H1 (cell line): ENCODE results near the gene HRH3. TPM values are rescaled to one million over a fixed set of nuclear protein-coding genes. Genes with fewer than 3 reads are reported as not detected.
A peak's percentile ranks its signal among the peaks of the same experiment; 100 is the strongest.

Source experiments
- CTCF ChIA-PET: fragments of 300-600 bp; sonication (Branson Sonifier 250); formaldehyde crosslinking; loops from one replicate; lab custom pipeline; 2021; ENCODE audit not compliant: partially characterized antibody; lab: Charles Lee
- POLR2A ChIA-PET: fragments of 300-600 bp; sonication (Branson Sonifier 250); formaldehyde crosslinking; loops from one replicate; lab custom pipeline; 2021; ENCODE audit warnings: inconsistent platforms; ENCODE audit not compliant: partially characterized antibody; lab: Charles Lee
- DNase-seq, 2 experiments: peaks; one replicate each; pipeline versions ENCODE4 v3.0.0 to v3.0.0-alpha.2; 2010 to 2022; ENCODE audit warnings: low spot score in 2 of 2, low read depth in 1 of 2, mixed read lengths in 1 of 2
- FAIRE-seq: peaks from 2 replicates; lab custom pipeline; 2011; peaks lifted over from hg19 to GRCh38; lab: Jason Lieb, UNC
- H2AFZ ChIP-seq: 2 replicates; pipeline ENCODE4 v1.8.1; 2012; ENCODE audit warnings: low read length, inconsistent platforms
- H2AK5ac ChIP-seq: 2 replicates; pipeline ENCODE4 v1.6.1; 2013; ENCODE audit warnings: low read depth, low read length
- H2BK120ac ChIP-seq: replicated peaks from 2 replicates; pipeline ENCODE3; 2013; ENCODE audit warnings: low read depth, low read length, inconsistent platforms
- H2BK12ac ChIP-seq: 2 replicates; pipeline ENCODE4 v1.6.1; 2013; ENCODE audit warnings: low read depth, low read length
- H2BK15ac ChIP-seq: 2 replicates; pipeline ENCODE4 v1.6.1; 2013; ENCODE audit warnings: low read length
- H2BK20ac ChIP-seq: 2 replicates; pipeline ENCODE4 v1.6.1; 2013; ENCODE audit warnings: low read length
- H2BK5ac ChIP-seq: 2 replicates; pipeline ENCODE4 v1.6.1; 2013; ENCODE audit warnings: low read depth, low read length
- H3K14ac ChIP-seq: 2 replicates; pipeline ENCODE4 v1.6.1; 2013; ENCODE audit warnings: inconsistent platforms; ENCODE audit not compliant: insufficient read length
- H3K18ac ChIP-seq: 2 replicates; pipeline ENCODE4 v1.6.1; 2013; ENCODE audit warnings: low read length; ENCODE audit errors: extremely low read depth
- H3K23ac ChIP-seq: 2 replicates; pipeline ENCODE4 v1.6.1; 2013; ENCODE audit warnings: inconsistent platforms; ENCODE audit not compliant: insufficient read length
- H3K23me2 ChIP-seq: 2 replicates; pipeline ENCODE4 v1.6.1; 2013; ENCODE audit warnings: low read depth, low read length
- H3K27ac ChIP-seq: 2 replicates; pipeline ENCODE4 v1.6.1; 2011; ENCODE audit warnings: low read depth, low read length, inconsistent platforms
- H3K27me3 ChIP-seq, 4 experiments: replicated peaks in 1 of 4; 1 replicate in 1 of 4; 2 replicates in 3 of 4; pipeline versions ENCODE4 v1.6.1 to v1.8.1; 2011 to 2013; ENCODE audit warnings: low read length in 3 of 4, mild to moderate bottlenecking in 3 of 4, inconsistent platforms in 2 of 4, mixed read lengths in 2 of 4, moderate library complexity in 1 of 4; ENCODE audit not compliant: control insufficient read depth in 3 of 4, insufficient read depth in 3 of 4; ENCODE audit errors: extremely low read depth in 1 of 4
- H3K36me3 ChIP-seq, 4 experiments: 2 replicates each; pipeline versions ENCODE4 v1.6.1 to v1.8.1; 2011 to 2013; ENCODE audit warnings: mild to moderate bottlenecking in 4 of 4, low read length in 3 of 4, moderate library complexity in 2 of 4, control low read depth in 1 of 4, inconsistent platforms in 1 of 4; ENCODE audit not compliant: insufficient read depth in 4 of 4, control insufficient read depth in 2 of 4
- H3K4ac ChIP-seq: replicated peaks from 2 replicates; pipeline ENCODE3; 2013; ENCODE audit warnings: low read length, low read depth, mixed read lengths, inconsistent platforms; ENCODE audit not compliant: insufficient read length
- H3K4me1 ChIP-seq, 4 experiments: replicated peaks in 1 of 4; 1 replicate in 1 of 4; 2 replicates in 3 of 4; pipeline versions ENCODE4 v1.6.1 to v1.8.1; 2011 to 2013; ENCODE audit warnings: low read length in 3 of 4, inconsistent platforms in 2 of 4, mixed read lengths in 1 of 4; ENCODE audit not compliant: insufficient read depth in 4 of 4, control insufficient read depth in 3 of 4
- H3K4me2 ChIP-seq, 2 experiments: 2 replicates each; pipeline versions ENCODE4 v1.6.1 to v1.8.1; 2011 to 2013; ENCODE audit warnings: low read depth in 2 of 2, low read length in 2 of 2, control low read depth in 1 of 2, inconsistent platforms in 1 of 2, mild to moderate bottlenecking in 1 of 2; ENCODE audit not compliant: insufficient read depth in 1 of 2
- H3K4me3 ChIP-seq, 4 experiments: fragments of 200-600, 300-600 bp in 1 of 4; sonication (generic), shearing (Covaris generic), sonication (Bioruptor Twin) in 1 of 4; 2 replicates each; pipeline versions ENCODE4 v1.5.1 to v1.8.1; 2011 to 2016; ENCODE audit warnings: low read length in 4 of 4, low read depth in 3 of 4, control low read depth in 2 of 4, inconsistent platforms in 2 of 4, mild to moderate bottlenecking in 2 of 4, mixed read lengths in 1 of 4, moderate library complexity in 1 of 4; ENCODE audit not compliant: insufficient read depth in 2 of 4; ENCODE audit errors: extremely low read depth in 1 of 4
- H3K56ac ChIP-seq: replicated peaks from 2 replicates; pipeline ENCODE3; 2013; ENCODE audit warnings: low read depth, mild to moderate bottlenecking, mixed read lengths, low read length, inconsistent platforms; ENCODE audit not compliant: insufficient read length
- H3K79me1 ChIP-seq: 2 replicates; pipeline ENCODE4 v1.6.1; 2013; ENCODE audit warnings: low read depth, low read length, control low read depth
- H3K79me2 ChIP-seq, 2 experiments: 2 replicates each; pipeline versions ENCODE4 v1.6.1 to v1.8.1; 2012 to 2013; ENCODE audit warnings: low read length in 2 of 2, mild to moderate bottlenecking in 2 of 2, inconsistent platforms in 1 of 2; ENCODE audit not compliant: insufficient read depth in 2 of 2, control insufficient read depth in 1 of 2
- H3K9ac ChIP-seq, 4 experiments: replicated peaks in 1 of 4; 1 replicate in 1 of 4; 2 replicates in 3 of 4; pipeline versions ENCODE4 v1.6.1 to v1.8.1; 2011 to 2013; ENCODE audit warnings: low read depth in 3 of 4, low read length in 3 of 4, control low read depth in 2 of 4, mild to moderate bottlenecking in 2 of 4, moderate library complexity in 2 of 4, inconsistent platforms in 1 of 4; ENCODE audit errors: extremely low read depth in 1 of 4
- H3K9me3 ChIP-seq, 2 experiments: 2 replicates each; pipeline versions ENCODE4 v1.6.1 to v1.8.1; 2012 to 2013; ENCODE audit warnings: mild to moderate bottlenecking in 2 of 2, moderate library complexity in 2 of 2, control low read depth in 1 of 2, inconsistent platforms in 1 of 2, low read depth in 1 of 2, low read length in 1 of 2, mixed read lengths in 1 of 2; ENCODE audit not compliant: insufficient read depth in 2 of 2
- H4K20me1 ChIP-seq, 2 experiments: replicated peaks in 1 of 2; 2 replicates each; pipeline versions ENCODE3 to v1.8.1; 2011 to 2013; ENCODE audit warnings: inconsistent platforms in 2 of 2, low read length in 2 of 2, mild to moderate bottlenecking in 1 of 2; ENCODE audit not compliant: insufficient read depth in 2 of 2, control insufficient read depth in 1 of 2
- H4K5ac ChIP-seq: 2 replicates; pipeline ENCODE4 v1.6.1; 2013; ENCODE audit warnings: low read length, low read depth, mixed read lengths, inconsistent platforms; ENCODE audit not compliant: insufficient read length
- H4K8ac ChIP-seq: 2 replicates; pipeline ENCODE4 v1.8.0; 2013; ENCODE audit warnings: mild to moderate bottlenecking, moderate library complexity, low read length, inconsistent platforms; ENCODE audit not compliant: insufficient read depth; ENCODE audit errors: extremely low read depth
- H4K91ac ChIP-seq: replicated peaks from 2 replicates; pipeline ENCODE3; 2013; ENCODE audit warnings: low read length, mixed read lengths, inconsistent platforms; ENCODE audit not compliant: insufficient read length
- CREB1 ChIP-seq: IDR thresholded peaks from 2 replicates; pipeline ENCODE4 v1.6.1; 2012; ENCODE audit warnings: inconsistent platforms
- FOSL1 ChIP-seq: IDR thresholded peaks from 2 replicates; pipeline ENCODE4 v1.6.1; 2011; ENCODE audit warnings: mild to moderate bottlenecking, low read depth, low read length, moderate library complexity; ENCODE audit not compliant: insufficient read depth
- RBBP5 ChIP-seq: IDR thresholded peaks from 2 replicates; pipeline ENCODE4 v1.7.1; 2012; ENCODE audit warnings: low read depth, mild to moderate bottlenecking, inconsistent platforms, low read length, moderate library complexity, borderline replicate concordance
- SUZ12 ChIP-seq: fragments of 200-600 bp; sonication (generic); IDR thresholded peaks from 2 replicates; pipeline ENCODE4 v1.6.1; 2012; ENCODE audit warnings: mild to moderate bottlenecking, inconsistent platforms, low read length, moderate library complexity, mixed read lengths
- WGBS, 2 experiments: shearing (Covaris generic) in 1 of 2; methylation state at CpG; one replicate each; pipeline versions ENCODE4 v1.1.6 to v1.1.7; 2013 to 2015; ENCODE audit warnings: low lambda C conversion rate in 2 of 2, mixed read lengths in 2 of 2, inconsistent platforms in 1 of 2, low coverage in 1 of 2, missing lambda C conversion rate in 1 of 2; ENCODE audit not compliant: insufficient replicate concordance in 2 of 2, insufficient coverage in 1 of 2, insufficient read length in 1 of 2; ENCODE audit errors: extremely low coverage in 1 of 2, missing lambda C conversion rate in 1 of 2; 5-methylcytosine and 5-hydroxymethylcytosine counted together
- polyA plus RNA-seq, 7 experiments: library from polyadenylated mRNA; depleted of rRNA in 3 of 7; stranded (reverse) in 5 of 7; unstranded in 2 of 7; fragments of >200 nt in 5 of 7; fragments of 200-250 nt in 2 of 7; gene quantifications; 1 replicate in 5 of 7; 2 replicates in 1 of 7; 4 replicates in 1 of 7; pipeline versions ENCODE4 v1.2.1 to v1.2.3, GENCODE V29; 2011 to 2013; ENCODE audit warnings: missing spikeins in 2 of 7, mixed read lengths in 2 of 7
- total RNA-seq: library from RNA; stranded (reverse); fragmentation: NEBNext Ultra II Directional; extraction: Animal tissue kit (Norgen Biotek cat#: 25700); gene quantifications from 2 replicates; pipeline ENCODE4 v1.2.1, GENCODE V29; 2021

HRH3 gene
- total and polyA plus RNA-seq, 2 of the 8 experiments (the other 6 are each of a cell fraction or from before 2014, with no cell fraction given): 2.0 to 4.5 TPM

DNA sequence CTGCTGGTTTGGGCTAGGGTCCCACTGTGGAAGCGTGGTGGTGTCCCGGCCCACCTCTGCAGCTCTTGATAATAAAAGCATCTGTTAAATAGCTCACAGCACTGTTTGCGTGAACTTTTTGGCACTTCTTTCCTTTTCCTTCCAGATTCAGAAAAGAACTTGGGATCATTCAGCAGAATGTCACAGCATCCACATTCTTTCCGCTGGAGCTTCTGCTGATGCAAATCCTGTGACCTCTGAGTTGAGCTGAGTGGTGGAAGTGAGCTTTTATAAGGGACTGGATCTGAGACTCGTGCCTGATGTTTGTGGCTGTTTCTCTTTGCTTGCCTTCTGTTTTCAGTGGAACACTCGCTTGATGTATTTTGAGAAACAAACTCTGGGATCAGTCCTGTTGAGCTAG, 22.1 kb upstream of the HRH3 start:
- TF ChIP-seq FOSL1 (no peak), RBBP5 (no peak), CREB1 (no peak), SUZ12 (no peak)
- TF ChIP-seq, all 59 proteins: peak for 0
- no peak overlapping the region for H3K4ac ChIP-seq
- WGBS, 2 experiments: 87% methylated on average over 6 of the region's 6 CpGs; no CpG with 5 or more reads in 1 of the 2 experiments
- H3K18ac ChIP-seq: no peak overlapping the region
- no peak overlapping the region for H2AFZ ChIP-seq
- H3K4me2 ChIP-seq: no peak overlapping the region
- DNase-seq (no peak), FAIRE-seq (no peak)
- H2AK5ac ChIP-seq: no peak overlapping the region
- 0 out of 2 replicates have a peak overlapping the region, but pooled peaks have one; percentile 25 for H4K8ac ChIP-seq
- peaks cover 6 to 76% of the 10 kb centered on the region in 2 experiments for H3K79me2 ChIP-seq
- H3K79me1 ChIP-seq: peaks cover 28% of the 10 kb centered on the region
- CTCF ChIA-PET: interaction anchor here (1.2 to 1.3 kb wide), 2 partner anchors 59 to 106 kb away, joined by 3 read pairs; no protein-coding TSS in a partner anchor
- H3K23me2 ChIP-seq: peaks cover 2% of the 10 kb centered on the region; the same call in 1 of the 2 replicates
- H4K5ac ChIP-seq: no peak overlapping the region
- no peaks in the 10 kb centered on the region for H3K9me3 ChIP-seq
- no peak overlapping the region for H3K14ac ChIP-seq
- peaks cover 0 to 2% (median 0%) of the 10 kb centered on the region in 4 experiments; a peak in 1 of 8 replicates for H3K36me3 ChIP-seq
- H3K9ac ChIP-seq: no peak overlapping the region
- no peak overlapping the region for H3K56ac ChIP-seq
- H4K91ac ChIP-seq: no peak overlapping the region
- POLR2A ChIA-PET: interaction anchor here (1.0 to 1.4 kb wide), 3 partner anchors 21 to 113 kb away, joined by 3 read pairs; no protein-coding TSS in a partner anchor
- H2BK20ac ChIP-seq: no peak overlapping the region
- H4K20me1 ChIP-seq: peaks cover 14 to 40% of the 10 kb centered on the region in 2 experiments
- no peak overlapping the region for H2BK15ac ChIP-seq
- no peak overlapping the region for H2BK12ac ChIP-seq
- H3K27ac ChIP-seq: no peak overlapping the region
- H3K4me1 ChIP-seq: peaks cover 0 to 7% (median 4%) of the 10 kb centered on the region in 4 experiments; a peak in 5 of 7 replicates
- H2BK120ac ChIP-seq: no peak overlapping the region
- H2BK5ac ChIP-seq: no peak overlapping the region
- no peak overlapping the region for H3K23ac ChIP-seq
- no peak overlapping the region for H3K4me3 ChIP-seq
- no peaks in the 10 kb centered on the region for H3K27me3 ChIP-seq
